Measurements from ENCODE around the gene WFDC1.

The WFDC1 gene

GRCh38 chr16:84318091-84318975 lies 23.7 kb downstream of the WFDC1 start:
- no peak for DNase-seq (ENCODE audit: low read depth)
- H3K4me3 ChIP-seq (ENCODE audit: low read length) = no peak overlapping the region
- TF ChIP-seq, protein P1, sequence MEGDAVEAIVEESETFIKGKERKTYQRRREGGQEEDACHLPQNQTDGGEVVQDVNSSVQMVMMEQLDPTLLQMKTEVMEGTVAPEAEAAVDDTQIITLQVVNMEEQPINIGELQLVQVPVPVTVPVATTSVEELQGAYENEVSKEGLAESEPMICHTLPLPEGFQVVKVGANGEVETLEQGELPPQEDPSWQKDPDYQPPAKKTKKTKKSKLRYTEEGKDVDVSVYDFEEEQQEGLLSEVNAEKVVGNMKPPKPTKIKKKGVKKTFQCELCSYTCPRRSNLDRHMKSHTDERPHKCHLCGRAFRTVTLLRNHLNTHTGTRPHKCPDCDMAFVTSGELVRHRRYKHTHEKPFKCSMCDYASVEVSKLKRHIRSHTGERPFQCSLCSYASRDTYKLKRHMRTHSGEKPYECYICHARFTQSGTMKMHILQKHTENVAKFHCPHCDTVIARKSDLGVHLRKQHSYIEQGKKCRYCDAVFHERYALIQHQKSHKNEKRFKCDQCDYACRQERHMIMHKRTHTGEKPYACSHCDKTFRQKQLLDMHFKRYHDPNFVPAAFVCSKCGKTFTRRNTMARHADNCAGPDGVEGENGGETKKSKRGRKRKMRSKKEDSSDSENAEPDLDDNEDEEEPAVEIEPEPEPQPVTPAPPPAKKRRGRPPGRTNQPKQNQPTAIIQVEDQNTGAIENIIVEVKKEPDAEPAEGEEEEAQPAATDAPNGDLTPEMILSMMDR (IDR thresholded peaks at IDR 0.05; ENCODE audit: insufficient read depth, low read depth, low read length, missing control alignments) = no peak

DNA sequence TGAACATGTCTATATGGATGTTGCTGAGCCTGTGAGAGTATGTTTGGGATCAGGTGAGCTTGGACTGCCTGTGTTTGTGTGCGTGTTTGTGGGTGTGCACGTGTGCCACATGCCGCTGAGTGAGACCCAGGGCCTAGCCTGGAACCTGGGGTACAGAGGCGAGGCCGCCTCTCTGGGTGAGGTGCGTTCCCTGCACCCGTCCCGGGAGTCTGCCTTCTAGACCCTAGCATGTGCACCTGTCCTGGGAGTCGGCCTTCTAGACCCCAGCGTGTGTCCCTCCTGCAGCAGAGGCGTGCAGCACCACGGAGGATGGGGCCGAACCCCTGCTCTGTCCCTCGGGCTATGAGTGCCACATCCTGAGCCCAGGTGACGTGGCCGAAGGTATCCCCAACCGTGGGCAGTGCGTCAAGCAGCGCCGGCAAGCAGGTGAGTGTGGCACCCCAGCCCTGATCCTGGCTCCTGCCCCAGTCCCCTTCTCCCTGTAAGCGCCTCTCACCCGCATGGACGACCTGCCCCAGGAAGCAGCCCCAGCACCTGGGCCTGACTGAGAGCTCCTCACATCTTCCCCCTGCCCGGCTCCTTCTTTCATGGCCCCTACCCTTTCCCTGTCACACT lies 24.6 kb downstream of the WFDC1 start:
- TF ChIP-seq, protein P1 (IDR thresholded peaks at IDR 0.05; ENCODE audit: insufficient read depth, low read depth, low read length, missing control alignments) = no peak
- no peak overlapping the region for H3K4me3 ChIP-seq (ENCODE audit: low read length)
- no peak for DNase-seq (ENCODE audit: low read depth)

GRCh38 chr16:84320511-84320910 lies 25.8 kb downstream of the WFDC1 start:
- H3K4me3 ChIP-seq (ENCODE audit: low read length) = no peak overlapping the region
- DNase-seq (ENCODE audit: low read depth) = no peak
- TF ChIP-seq, protein P1 (IDR thresholded peaks at IDR 0.05; ENCODE audit: insufficient read depth, low read depth, low read length, missing control alignments) = no peak

DNA sequence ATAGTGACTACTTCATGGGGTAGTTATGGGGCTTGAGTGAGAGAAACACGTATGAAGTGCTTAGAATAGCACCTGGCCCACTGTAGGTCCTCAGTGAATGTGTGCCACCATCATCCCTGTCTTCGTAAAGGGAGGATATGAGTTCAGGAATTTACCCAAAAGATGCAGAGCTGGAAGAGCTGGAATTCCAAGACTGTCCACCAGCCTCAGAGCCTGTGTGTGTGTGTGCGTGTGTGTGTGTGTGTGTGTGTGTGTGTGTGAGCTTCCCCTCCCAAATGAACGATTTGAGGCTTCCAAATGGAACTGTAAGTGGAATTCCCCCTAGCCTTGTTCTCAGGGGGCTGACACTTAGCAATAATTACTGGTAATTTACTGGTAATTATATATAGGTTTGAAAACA lies 27.3 kb downstream of the WFDC1 start:
- DNase-seq (ENCODE audit: low read depth) = no peak
- no peak overlapping the region for H3K4me3 ChIP-seq (ENCODE audit: low read length)
- TF ChIP-seq, protein P1 (IDR thresholded peaks at IDR 0.05; ENCODE audit: insufficient read depth, low read depth, low read length, missing control alignments) = no peak

DNA sequence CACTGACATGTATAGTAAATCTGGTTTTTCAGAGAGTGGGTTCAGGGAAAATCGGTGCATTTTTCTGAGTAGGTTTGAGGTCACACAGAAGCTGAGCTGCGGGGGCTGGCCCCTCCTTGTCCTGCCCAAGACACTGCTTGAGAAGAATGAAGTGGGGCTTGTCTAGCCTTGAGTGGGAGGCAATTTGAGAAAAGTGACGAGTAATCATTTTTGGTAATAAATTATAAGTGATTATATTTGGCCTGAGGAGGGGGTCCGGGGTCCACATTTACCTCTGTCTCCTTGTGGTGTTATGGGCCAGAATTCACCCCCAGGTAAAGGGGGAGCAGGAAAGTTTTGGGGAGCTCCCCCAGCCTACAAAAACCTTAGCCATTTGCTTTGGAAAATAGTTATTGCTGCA lies 28.1 kb downstream of the WFDC1 start:
- TF ChIP-seq, protein P1 (IDR thresholded peaks at IDR 0.05; ENCODE audit: insufficient read depth, low read depth, low read length, missing control alignments) = no peak
- H3K4me3 ChIP-seq (ENCODE audit: low read length) = no peak overlapping the region
- no peak for DNase-seq (ENCODE audit: low read depth)

GRCh38 chr16:84323606-84324005 lies 28.9 kb downstream of the WFDC1 start:
- H3K4me3 ChIP-seq (ENCODE audit: low read length) = no peak overlapping the region
- DNase-seq (ENCODE audit: low read depth) = peak; percentile 24
- TF ChIP-seq, protein P1 (IDR thresholded peaks at IDR 0.05; ENCODE audit: insufficient read depth, low read depth, low read length, missing control alignments) = no peak
